ENCODE results near the gene OPN1MW3.

The OPN1MW3 gene

GRCh38 chrX:154310616-154311536 is 53.5 kb downstream of the OPN1MW3 start:
- in situ Hi-C loops (cut with MboI; ENCODE audit: low sequenced_read_pairs, unreplicated experiment), result no loop called here
- no peak for TF ChIP-seq CTCF (IDR thresholded peaks at IDR 0.05; ENCODE audit: borderline replicate concordance, control extremely low read depth, extremely low read depth, insufficient read depth, missing control alignments)
- DNase-seq (ENCODE audit: low spot score), result no peak

GRCh38 chrX:154312116-154312515 is 54.7 kb downstream of the OPN1MW3 start:
- TF ChIP-seq CTCF (IDR thresholded peaks at IDR 0.05; ENCODE audit: borderline replicate concordance, control extremely low read depth, extremely low read depth, insufficient read depth, missing control alignments), result no peak
- in situ Hi-C loops (cut with MboI; ENCODE audit: low sequenced_read_pairs, unreplicated experiment), result no loop called here
- DNase-seq (ENCODE audit: low spot score), result no peak

GRCh38 chrX:154313147-154313546 is 55.8 kb downstream of the OPN1MW3 start:
- no peak for TF ChIP-seq CTCF (IDR thresholded peaks at IDR 0.05; ENCODE audit: borderline replicate concordance, control extremely low read depth, extremely low read depth, insufficient read depth, missing control alignments)
- in situ Hi-C loops (cut with MboI; ENCODE audit: low sequenced_read_pairs, unreplicated experiment), result no loop called here
- DNase-seq (ENCODE audit: low spot score), result peak; percentile 53

- TF ChIP-seq CTCF (IDR thresholded peaks at IDR 0.05; ENCODE audit: borderline replicate concordance, control extremely low read depth, extremely low read depth, insufficient read depth, missing control alignments), result no peak
- no peak for DNase-seq (ENCODE audit: low spot score)
- in situ Hi-C loops (cut with MboI; ENCODE audit: low sequenced_read_pairs, unreplicated experiment), result no loop called here
These were observed 58.0 kb downstream of the OPN1MW3 start for GRCh38 chrX:154315416-154315815.

- no peak for TF ChIP-seq CTCF (IDR thresholded peaks at IDR 0.05; ENCODE audit: borderline replicate concordance, control extremely low read depth, extremely low read depth, insufficient read depth, missing control alignments)
- in situ Hi-C loops (cut with MboI; ENCODE audit: low sequenced_read_pairs, unreplicated experiment), result no loop called here
- no peak for DNase-seq (ENCODE audit: low spot score)
These were observed 60.1 kb downstream of the OPN1MW3 start for GRCh38 chrX:154317391-154317995.

- in situ Hi-C loops (cut with MboI; ENCODE audit: low sequenced_read_pairs, unreplicated experiment), result no loop called here
- TF ChIP-seq CTCF (IDR thresholded peaks at IDR 0.05; ENCODE audit: borderline replicate concordance, control extremely low read depth, extremely low read depth, insufficient read depth, missing control alignments), result no peak
- DNase-seq (ENCODE audit: low spot score), result no peak
These were observed 63.0 kb downstream of the OPN1MW3 start for GRCh38 chrX:154320406-154320805.

Data from GM13976 (cell line).